Progenitor cell of endocrine pancreas (in vitro differentiated cells): ENCODE results near the gene PTPRD. TPM values are rescaled to one million over a fixed set of nuclear protein-coding genes. Genes with fewer than 3 reads are reported as not detected.

ENCODE experiments used
- DNase-seq: peaks from one replicate; pipeline ENCODE4 v3.0.0; 2021; ENCODE audit warnings: low spot score; ENCODE audit not compliant: unreplicated experiment
- H3K27ac Mint-ChIP-seq: 2 replicates; pipeline ENCODE4 v1.8.0; 2021; ENCODE audit warnings: mild to moderate bottlenecking, moderate library complexity, mixed read lengths
- H3K27me3 Mint-ChIP-seq: 2 replicates; pipeline ENCODE4 v1.8.0; 2021; ENCODE audit warnings: mixed read lengths
- H3K36me3 Mint-ChIP-seq: 2 replicates; pipeline ENCODE4 v1.8.0; 2022; ENCODE audit warnings: mixed read lengths; ENCODE audit not compliant: insufficient read depth
- H3K4me1 Mint-ChIP-seq: 2 replicates; pipeline ENCODE4 v1.8.0; 2021; ENCODE audit warnings: low read depth, mixed read lengths
- H3K4me3 Mint-ChIP-seq: 2 replicates; pipeline ENCODE4 v1.8.0; 2021; ENCODE audit warnings: low read depth, mild to moderate bottlenecking, moderate library complexity, mixed read lengths
- H3K9me3 Mint-ChIP-seq: 2 replicates; pipeline ENCODE4 v1.8.0; 2021; ENCODE audit warnings: low read depth, mixed read lengths
- CTCF ChIP-seq: fragments of 200-600 bp; sonication (generic); IDR thresholded peaks from one replicate; pipeline ENCODE4 v1.5.0; 2021; ENCODE audit warnings: antibody characterized with exemption, mild to moderate bottlenecking; ENCODE audit not compliant: unreplicated experiment
- total RNA-seq: library from RNA; stranded (reverse); gene quantifications from 2 replicates; pipeline ENCODE4 v1.2.1, GENCODE V29; 2021

The PTPRD gene
- total RNA-seq, 1 donor from 2014 or later, result 124 TPM

- no peak for TF ChIP-seq CTCF
- H3K27ac Mint-ChIP-seq, result peak overlapping the region; percentile 82
- no peak overlapping the region for H3K4me3 Mint-ChIP-seq
- peaks cover 16% of the 10 kb centered on the region for H3K4me1 Mint-ChIP-seq
- no peaks in the 10 kb centered on the region for H3K9me3 Mint-ChIP-seq
- H3K27me3 Mint-ChIP-seq, result no peaks in the 10 kb centered on the region
- H3K36me3 Mint-ChIP-seq, result no peaks in the 10 kb centered on the region
- no peak for DNase-seq
These were observed 1939.0 kb downstream of the PTPRD start for GRCh38 chr9:8673830-8674229.

DNA sequence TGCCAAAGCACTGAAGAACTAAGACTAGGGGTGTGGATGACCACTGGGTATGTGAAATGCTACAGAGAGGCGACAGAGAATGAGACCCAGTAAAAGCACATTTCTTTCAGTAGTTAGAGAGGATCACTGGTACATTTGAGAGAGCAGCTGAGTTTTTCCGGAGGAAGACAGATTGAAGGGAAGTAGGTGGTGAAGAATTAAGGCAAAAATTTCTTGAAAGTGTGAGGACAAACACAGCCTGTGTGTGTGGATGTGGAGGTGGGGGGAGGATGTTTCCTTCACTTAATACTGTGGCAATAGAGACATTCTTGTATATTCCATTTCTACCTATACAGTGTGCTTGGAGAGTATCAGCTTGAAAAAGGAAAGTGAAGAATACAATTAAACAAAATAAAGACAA lies 1942.1 kb downstream of the PTPRD start:
- no peaks in the 10 kb centered on the region for H3K9me3 Mint-ChIP-seq
- TF ChIP-seq CTCF, result no peak
- H3K4me1 Mint-ChIP-seq, result peaks cover 10% of the 10 kb centered on the region
- H3K4me3 Mint-ChIP-seq, result no peak overlapping the region
- H3K27ac Mint-ChIP-seq, result no peak overlapping the region
- no peak for DNase-seq
- H3K27me3 Mint-ChIP-seq, result no peaks in the 10 kb centered on the region
- no peaks in the 10 kb centered on the region for H3K36me3 Mint-ChIP-seq

DNA sequence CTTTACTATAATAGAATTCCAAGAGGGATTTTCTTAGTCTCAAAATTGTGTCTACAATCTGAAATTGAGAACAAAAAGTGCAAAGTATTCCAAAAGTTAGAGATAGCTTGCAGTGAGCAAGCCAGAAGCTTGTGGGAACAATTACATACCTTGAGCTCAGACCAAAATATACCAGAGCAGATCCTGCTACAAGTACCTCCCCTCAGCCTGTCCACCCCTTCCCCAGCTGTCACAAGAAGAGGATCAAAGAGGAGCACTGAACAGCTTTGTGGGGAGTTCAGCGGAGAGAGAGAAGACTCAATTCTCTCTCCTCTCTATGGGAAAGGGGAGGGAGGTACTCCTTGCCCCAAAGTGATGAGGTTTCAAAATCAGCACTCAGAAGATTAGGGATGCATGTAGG lies 1944.1 kb downstream of the PTPRD start:
- H3K27me3 Mint-ChIP-seq, result no peaks in the 10 kb centered on the region
- no peak for DNase-seq
- no peak overlapping the region for H3K27ac Mint-ChIP-seq
- H3K9me3 Mint-ChIP-seq, result no peaks in the 10 kb centered on the region
- peaks cover 12% of the 10 kb centered on the region for H3K4me1 Mint-ChIP-seq
- no peak overlapping the region for H3K4me3 Mint-ChIP-seq
- H3K36me3 Mint-ChIP-seq, result no peaks in the 10 kb centered on the region
- no peak for TF ChIP-seq CTCF

DNA sequence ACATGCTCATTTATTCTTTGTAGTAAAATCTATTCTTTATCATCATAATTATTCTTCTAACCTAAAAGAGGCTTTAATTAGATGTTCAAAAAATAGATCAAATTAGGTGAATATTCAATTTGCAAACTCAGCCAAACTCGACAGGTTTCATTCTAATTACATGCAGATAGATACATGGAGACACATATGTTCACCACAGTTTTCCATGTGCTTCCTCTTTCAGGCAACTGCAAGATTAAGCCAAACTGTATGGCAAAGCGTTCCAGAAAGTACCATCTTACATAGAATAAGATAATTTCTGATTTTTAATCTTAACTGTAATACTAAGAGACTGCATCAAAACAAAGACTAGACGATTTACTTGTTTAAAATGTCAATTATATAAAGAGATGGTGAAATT lies 1944.6 kb downstream of the PTPRD start:
- H3K27me3 Mint-ChIP-seq, result no peaks in the 10 kb centered on the region
- H3K9me3 Mint-ChIP-seq, result no peaks in the 10 kb centered on the region
- TF ChIP-seq CTCF, result no peak

DNA sequence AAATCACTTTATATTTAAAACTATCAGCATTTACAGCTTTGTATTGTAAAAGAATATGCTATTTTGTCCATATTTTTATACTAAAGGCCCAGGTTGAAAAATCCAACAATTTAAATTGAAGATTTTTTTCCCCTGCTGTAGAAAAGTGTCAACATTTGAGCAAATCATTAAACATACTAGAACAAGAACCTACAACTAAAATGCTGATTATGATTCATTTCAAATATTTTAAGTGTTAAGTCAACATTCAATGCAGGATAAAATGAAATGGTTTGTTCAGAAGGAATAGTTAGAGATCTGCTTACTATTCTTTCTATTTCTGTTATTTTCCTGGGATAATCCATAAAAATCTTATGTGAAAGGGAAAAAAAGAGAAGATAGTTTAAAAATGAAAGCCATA lies 1946.7 kb downstream of the PTPRD start:
- no peak overlapping the region for H3K4me3 Mint-ChIP-seq
- H3K36me3 Mint-ChIP-seq, result no peaks in the 10 kb centered on the region
- H3K27me3 Mint-ChIP-seq, result no peaks in the 10 kb centered on the region
- peaks cover 12% of the 10 kb centered on the region for H3K4me1 Mint-ChIP-seq
- H3K9me3 Mint-ChIP-seq, result no peaks in the 10 kb centered on the region
- DNase-seq, result no peak
- TF ChIP-seq CTCF, result no peak
- H3K27ac Mint-ChIP-seq, result no peak overlapping the region

More for the DNA sequence above, 1944.6 kb downstream of the PTPRD start:
- DNase-seq, result no peak
- no peaks in the 10 kb centered on the region for H3K36me3 Mint-ChIP-seq
- H3K4me1 Mint-ChIP-seq, result peaks cover 12% of the 10 kb centered on the region
- H3K4me3 Mint-ChIP-seq, result no peak overlapping the region
- no peak overlapping the region for H3K27ac Mint-ChIP-seq
